NK-92 treated with Interleukin-12 subunit alpha and Interleukin-12 subunit beta, amount 100 ng/mL, for 24 hours (cell line): ENCODE measurements around the gene NDUFS7.

Source experiments
- DNase-seq: peaks from one replicate; lab custom pipeline; 2025; lab: John Stamatoyannopoulos, UW

The NDUFS7 gene

DNA sequence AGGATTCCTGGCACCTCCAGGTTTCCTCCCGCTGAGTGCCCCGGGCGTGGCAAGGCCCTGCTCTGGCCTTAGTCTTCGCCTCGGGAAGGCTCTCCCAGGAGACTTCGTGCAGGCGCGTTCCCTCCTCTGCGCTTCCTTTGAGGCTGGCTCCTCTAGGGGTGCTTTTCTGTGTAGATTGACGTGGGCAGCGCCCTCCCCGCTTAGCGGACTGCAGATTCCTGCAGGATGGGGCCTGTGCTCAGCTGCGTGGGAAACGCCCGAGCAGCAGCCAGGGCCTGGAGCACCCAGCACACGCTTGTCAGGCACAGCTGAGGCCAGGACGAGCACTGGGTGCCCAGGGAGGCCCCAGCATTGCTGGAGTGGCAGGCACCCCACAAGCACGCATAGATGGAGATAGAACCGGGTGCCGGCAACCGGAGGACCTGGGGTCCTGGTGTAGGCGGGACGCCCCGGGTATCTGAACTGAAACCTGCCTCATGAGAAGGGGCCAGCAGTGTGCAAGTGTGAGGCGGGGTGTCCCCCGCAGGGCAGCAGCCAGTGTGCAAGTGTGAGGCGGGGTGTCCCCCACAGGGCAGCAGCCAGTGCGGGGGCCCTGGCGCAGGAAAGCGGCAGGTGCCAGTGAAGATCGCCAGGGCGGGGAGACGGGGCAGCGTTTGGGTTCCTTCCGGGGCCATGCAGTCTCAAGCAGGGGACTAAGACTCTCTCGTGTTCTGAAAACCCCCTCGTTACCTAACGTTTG is 3.4 kb downstream of the NDUFS7 start:
- DNase-seq, result no peak

DNA sequence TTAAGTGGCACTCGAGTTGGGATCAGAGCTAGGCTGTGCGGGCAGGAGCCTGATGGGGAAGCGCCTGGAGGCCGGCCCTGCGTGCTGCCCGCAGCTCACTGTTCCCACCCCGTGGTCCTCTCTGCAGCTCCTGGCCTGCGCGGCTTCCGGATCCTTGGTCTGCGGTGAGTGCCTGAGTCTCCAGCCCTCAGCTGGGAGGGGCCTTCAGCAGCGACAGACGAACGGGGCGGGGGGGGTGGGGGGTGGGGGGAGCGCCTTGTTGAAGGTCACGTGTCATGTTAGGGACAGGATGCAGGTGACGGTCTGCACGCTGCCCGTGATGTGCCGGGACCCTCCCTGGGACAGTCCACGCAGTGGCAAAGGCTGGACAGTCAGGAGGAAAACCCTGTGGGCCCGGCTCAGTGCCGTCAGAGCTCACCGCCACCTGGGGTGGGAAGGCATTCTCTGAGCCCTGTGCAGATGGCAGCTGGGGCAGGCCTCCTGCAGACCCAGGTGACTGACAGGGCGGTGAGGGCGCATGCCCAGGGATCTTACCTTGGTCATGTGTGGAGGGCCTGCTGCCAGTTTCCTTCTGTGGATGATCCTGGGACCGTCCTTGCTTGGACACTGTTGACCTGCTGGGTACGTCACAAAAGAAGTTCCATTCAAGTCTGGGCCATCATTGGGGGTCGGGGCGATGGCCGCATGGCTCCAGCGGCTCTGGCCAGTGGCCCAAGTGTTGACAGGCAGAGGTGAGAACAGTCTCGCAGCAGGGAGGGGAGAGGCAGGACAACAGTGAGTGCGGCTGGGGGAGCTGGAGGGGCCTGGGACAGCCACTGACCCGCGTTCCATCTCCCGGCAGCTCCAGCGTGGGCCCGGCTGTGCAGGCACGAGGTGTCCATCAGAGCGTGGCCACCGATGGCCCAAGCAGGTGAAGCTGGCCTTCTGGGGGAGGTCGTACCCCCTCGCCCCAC is 4.3 kb downstream of the NDUFS7 start:
- no peak for DNase-seq

DNA sequence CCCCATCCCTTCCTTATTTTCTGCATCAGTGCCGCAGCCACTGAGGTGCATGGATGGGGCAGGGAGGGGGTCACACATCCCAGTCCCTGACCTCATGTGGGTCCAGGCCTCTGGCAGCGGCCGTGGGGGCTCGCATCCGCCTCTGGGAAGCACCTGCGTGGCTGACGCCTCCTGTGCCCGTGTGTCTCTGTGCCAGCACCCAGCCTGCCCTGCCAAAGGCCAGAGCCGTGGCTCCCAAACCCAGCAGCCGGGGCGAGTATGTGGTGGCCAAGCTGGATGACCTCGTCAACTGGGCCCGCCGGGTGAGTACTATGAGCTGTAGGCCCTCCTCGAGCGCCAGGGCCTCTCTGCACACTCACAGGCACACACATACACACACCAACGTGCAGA is 4.9 kb downstream of the NDUFS7 start:
- DNase-seq, result no peak

DNA sequence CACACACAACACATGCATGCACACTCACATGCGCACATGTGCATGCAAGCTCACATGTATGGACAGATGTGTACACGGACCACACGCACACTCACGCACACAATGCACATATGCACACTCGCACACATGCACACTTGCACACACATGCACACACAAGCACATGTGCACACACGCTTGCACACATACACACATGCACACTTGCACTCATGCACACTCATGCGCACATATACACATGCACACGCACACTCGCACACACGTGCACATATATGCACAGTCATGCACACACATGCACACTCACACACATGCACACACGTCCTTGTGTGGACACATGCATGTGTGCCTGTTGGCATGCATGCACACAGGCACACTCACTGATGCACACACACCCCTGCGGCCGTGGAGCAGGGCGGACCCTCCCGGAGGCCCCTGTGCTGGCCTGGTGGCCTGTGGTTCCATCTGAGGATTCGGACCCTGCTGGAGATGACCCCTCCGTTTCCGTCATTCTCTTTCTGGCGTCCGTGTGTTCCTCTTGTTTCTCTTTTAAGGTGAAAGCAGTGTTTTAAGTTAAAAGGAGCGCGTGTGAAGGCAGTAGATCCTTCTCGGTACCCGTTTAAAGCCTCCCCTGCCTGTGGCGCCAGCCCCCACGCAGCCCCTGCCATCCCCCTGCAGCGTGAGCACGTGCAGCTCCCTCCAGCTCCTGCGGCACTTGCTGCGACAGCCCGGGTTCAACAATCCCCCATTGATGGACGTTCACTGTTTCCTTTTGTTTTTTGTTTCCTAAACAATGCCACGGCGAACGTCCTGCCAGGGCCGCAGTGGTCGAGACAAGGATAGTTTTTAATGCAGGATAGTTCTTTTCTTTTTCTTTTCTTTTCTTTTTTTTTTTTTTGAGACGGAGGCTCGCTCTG is 5.6 kb downstream of the NDUFS7 start:
- no peak for DNase-seq

DNA sequence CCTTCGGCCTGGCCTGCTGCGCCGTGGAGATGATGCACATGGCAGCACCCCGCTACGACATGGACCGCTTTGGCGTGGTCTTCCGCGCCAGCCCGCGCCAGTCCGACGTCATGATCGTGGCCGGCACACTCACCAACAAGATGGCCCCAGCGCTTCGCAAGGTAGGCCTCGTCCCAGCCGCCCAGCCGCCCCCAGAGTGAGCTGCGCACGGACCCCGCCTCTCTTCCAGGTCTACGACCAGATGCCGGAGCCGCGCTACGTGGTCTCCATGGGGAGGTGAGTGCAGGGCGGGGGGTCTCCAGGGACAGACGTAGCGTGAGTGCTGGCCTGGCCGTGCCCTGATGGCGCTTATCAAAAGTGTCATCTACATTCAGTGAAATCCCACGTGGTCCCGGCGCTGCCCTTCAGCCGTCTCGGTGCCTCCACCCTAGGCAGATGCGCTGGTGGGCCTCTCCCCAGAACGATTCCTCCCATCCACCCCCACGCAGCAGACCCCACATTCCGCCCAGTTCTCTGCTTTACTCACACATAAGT is 7.2 kb downstream of the NDUFS7 start:
- DNase-seq, result no peak

DNA sequence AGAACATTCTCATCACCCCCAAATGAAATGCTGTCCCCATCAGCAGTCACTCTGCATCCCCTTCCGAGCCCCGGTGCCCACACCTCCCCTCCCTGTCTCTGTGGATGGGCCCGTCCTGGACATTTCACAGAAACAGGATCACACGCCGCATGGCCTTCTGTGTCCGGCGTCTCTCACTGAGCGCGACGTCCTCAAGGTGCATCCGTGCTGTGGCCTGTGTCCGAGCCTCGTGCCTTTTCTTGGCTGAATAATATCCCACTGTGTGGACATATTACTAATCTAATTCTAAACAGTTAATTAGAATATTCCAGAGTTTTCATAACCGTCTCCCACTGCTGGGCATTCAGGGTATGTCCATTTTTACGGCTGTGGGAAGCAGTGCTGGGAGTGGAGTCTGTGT is 8.7 kb downstream of the NDUFS7 start:
- no peak for DNase-seq

DNA sequence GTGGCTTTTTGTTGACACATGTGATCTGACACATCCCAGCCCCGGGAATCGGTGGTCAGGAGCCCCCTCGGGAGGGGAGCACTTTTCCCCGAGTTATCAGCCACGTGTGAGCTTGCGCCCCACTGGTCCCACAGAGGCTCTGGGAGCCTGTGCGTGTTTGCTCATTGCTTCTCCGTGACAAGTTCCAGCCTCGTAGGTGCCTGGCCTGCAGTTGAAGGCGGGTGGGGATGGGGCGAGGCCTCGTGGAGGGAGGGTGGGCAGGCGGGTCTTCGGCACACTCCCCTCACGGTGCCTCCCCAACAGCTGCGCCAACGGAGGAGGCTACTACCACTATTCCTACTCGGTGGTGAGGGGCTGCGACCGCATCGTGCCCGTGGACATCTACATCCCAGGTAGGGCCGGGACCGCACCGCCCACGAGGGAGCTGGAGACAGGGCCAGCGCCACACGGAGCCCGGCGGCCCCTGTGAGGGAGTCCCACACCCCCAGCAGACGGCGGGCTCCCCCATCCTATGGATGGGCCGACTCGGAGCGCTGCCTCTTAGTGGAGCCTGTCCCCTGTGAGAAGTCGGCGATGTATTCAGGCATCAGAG is 9.3 kb downstream of the NDUFS7 start:
- no peak for DNase-seq

DNA sequence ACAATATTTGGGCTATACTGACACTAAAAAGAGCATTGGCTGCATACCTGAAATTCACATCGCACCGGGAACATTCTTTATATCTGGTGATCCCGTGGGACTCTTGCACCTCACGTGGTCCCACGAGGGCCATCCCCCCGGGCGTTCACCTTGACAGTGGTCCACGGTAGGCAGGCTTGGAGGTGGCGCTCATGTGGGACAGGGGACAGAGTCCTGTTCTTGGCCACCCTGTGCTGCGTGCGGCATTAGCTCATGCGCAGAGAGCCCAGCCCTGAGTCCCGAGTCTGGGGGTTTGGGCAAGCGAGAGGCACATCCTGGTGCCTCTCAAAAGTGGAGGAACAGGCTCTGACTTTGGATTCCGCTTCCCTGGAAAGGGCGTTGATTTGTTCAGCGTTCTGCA is 10.1 kb downstream of the NDUFS7 start:
- no peak for DNase-seq

DNA sequence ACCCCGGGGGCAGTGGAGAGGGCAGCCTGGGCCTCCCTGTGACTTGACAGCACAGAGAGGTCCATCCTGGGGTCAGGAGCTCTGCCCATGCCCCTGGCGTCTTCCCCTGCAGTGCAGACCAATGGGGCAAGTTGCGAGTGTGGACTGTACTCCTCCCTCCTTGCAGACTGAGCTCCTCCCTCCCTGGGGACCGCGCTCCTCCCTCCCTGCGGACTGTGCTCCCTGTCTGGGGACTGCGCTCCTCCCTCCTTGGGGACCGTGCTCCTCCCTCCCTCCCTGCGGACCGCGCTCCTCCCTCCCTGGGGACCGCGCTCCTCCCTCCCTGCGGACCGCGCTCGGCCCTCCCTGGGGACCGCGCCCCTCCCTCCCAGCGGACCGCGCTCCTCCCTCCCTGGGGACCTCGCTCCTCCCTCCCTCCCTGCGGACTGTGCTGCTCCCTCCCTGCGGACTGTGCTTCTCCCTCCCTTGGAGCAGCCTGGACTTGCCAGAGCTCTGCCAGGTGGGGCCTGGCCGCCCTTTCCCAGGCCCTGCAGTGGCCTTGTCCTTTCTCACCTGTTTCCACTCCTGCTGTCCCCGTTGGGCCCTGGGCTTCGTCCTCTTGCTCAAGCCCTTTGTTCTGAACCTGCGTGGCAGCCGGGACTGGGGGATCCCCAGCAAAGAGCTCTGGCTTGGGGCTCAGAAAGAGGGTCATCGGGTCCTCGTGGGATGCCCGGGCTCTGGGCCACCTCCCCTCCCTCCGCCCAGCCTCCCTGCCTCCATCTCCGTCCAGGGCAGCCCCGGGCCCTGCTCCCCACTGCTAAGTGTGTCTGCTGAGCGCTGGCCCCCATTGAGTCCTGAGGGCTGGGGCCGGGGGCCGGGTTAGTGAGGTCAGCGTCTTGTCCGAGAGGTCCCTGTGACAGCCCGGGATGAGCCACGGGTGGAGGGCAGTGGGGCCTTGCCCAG is 10.8 kb downstream of the NDUFS7 start:
- DNase-seq, result no peak

DNA sequence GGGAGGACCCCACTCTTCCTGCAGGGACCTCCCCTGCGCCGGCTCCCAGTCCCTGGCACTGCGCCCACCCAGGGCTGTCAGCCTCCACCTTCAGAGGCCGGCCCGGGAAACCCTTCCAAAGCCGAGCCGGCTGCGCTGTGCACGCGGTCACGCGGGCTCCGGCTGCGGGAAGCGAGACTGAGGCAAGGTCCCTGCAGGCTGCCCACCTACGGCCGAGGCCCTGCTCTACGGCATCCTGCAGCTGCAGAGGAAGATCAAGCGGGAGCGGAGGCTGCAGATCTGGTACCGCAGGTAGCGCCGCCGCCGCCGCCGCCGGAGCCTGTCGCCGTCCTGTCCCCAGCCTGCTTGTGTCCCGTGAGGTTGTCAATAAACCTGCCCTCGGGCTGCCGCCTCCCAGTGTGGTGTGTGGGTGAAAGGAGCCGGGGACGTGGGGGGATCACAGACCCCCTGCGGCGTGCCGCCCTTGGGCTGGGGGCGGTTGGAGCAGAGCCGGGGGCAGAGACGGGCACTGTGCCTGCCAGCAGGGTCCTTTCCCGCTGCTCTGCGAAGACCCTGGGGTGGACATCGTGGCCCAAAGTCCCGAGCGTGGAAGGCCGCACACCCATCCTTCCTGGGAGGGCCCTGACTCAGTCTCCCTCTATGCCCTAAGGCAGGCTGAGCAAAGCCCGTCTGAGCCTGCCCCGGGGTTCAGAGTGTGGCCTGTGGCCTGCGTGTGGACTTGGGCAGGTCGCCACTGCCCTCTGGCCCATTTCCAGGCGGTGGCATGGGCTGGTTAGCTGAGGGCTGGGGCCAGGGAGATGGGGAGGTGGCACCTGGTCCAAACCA is 11.7 kb downstream of the NDUFS7 start:
- DNase-seq, result no peak

DNA sequence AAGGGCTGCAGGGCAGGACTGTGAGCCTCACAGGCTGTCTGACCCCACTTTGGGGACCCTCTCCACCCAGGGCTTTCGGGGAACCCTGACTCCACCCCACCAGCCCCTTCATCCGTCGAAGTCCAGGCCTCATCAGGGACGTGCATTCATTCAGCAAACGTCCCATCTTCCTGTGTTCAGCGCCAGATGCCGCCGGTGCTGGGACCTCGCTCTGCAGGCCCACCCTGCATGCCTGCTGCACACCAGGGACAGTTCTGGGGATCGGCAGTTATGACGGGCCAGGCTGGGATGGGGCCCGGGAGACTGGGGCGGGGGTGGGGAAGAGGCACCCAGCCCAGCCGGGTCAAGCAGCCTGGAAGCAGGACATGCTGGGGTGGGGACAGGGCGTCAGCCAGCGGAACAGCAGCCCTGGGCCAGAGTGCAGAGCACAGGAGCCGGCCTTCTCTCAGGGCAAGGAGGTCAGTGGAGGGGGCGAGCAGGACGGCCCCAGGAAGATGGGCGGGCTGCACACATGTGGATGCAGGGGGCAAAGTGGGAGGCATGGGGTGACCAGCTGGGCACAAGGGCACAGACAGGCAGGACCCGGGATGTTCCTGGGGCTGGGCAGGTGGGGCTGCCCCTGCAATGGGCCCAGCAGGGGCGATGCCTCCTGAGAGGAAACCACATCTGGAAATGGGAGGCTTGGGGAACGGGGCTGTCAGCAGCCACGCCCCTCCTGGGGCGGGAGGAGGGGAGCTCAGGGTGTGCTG is 12.5 kb downstream of the NDUFS7 start:
- DNase-seq, result no peak

DNA sequence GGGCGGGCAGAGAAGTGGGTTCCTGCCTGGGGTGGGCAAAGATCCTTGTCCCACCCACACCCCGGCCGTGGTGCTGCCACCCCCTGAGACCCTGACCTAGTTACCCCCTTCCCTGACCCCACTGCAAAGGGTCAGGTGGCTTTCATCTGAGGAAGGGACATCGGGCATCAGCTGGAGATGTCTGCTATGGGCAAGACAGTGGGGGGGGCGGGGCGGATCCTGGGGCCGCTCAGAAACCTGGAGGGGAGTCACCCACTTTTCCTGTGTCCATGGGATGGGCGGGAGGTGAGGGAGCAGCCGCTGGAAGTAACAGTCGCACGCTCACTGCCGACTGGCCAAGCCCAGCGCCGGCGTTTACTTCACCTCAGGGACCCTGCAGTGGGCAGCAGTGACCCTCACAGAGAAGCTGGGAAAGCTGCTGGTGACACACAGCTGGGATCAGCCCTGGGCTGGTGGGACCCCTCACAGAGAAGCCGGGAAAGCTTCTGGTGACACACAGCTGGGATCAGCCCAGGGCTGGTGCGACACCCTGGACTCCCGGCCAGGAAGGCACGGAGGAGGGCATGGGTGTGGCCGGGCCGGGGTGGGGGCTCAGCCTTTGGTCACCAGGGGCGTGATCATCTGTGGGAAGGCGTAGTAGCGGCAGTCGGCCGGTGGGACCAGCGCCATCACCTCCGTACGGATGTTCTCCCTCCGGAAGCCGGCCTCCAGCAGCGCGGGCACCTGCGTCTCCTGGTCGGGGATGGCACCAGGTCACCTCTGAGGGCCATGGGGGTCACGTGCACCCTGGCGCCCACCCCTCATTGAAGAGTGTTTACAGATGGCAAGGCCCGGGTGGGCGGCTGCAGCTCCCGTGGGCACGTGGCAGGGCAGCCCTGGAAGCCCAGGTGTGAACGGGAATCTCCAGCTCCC is 13.3 kb downstream of the NDUFS7 start:
- DNase-seq, result no peak

DNA sequence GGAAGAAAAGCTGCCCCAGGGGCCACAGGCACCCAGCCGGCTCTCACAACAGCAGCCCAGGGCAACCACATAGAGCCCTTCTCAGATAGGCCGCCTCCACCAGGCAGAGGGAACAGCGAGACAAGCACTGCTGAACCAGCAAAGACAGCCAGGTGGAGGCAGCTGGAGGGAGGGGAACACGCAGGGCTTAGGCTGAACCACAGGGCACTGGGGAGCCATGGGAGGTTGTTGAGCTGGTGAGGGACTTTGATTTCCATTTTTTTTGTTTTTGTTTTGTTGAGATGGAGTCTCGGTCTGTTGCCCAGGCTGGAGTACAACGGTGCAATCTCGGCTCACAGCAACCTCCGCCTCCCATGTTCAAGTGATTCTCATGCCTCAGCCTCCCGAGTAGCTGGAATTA is 14.1 kb downstream of the NDUFS7 start:
- DNase-seq, result no peak

DNA sequence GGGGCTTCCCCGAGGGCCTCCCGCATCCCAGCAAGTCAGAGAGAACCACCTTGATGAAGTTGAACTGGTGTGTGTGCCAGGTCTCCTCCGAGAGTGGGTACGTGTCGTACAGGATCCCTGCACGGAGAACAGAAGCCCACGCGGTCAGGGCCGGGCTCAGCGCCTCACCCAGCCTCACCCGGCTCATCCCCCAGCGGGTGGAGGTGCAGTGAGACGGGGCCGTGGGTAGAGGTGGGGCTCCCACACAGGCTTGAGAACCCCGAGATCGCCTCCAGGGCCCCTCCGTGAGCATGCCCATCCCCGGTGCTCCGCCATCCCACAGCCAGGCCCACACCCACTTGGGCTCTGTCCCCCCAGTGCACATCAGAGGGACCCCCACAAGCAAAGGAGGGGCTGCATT is 15.4 kb downstream of the NDUFS7 start:
- no peak for DNase-seq

DNA sequence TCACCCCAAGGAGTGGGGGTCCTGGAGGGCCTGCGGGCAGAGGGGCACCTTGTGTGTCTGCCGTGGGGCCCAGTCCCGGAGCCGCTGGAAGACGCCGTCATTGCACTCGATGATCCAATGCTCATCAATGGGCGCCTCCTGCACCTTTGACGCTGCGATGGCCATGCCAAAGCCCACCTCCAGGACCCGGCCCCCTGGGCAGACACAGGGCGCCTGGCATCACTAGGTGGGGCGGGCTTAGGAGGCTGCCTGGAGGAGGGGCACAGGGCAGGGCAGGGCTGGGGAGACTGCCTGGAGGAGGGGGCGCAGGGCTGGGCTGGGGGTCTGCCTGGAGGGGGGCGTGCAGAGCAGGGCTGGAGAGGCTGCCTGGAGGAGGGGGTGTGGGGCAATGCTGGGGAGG is 16.0 kb downstream of the NDUFS7 start:
- DNase-seq, result no peak

DNA sequence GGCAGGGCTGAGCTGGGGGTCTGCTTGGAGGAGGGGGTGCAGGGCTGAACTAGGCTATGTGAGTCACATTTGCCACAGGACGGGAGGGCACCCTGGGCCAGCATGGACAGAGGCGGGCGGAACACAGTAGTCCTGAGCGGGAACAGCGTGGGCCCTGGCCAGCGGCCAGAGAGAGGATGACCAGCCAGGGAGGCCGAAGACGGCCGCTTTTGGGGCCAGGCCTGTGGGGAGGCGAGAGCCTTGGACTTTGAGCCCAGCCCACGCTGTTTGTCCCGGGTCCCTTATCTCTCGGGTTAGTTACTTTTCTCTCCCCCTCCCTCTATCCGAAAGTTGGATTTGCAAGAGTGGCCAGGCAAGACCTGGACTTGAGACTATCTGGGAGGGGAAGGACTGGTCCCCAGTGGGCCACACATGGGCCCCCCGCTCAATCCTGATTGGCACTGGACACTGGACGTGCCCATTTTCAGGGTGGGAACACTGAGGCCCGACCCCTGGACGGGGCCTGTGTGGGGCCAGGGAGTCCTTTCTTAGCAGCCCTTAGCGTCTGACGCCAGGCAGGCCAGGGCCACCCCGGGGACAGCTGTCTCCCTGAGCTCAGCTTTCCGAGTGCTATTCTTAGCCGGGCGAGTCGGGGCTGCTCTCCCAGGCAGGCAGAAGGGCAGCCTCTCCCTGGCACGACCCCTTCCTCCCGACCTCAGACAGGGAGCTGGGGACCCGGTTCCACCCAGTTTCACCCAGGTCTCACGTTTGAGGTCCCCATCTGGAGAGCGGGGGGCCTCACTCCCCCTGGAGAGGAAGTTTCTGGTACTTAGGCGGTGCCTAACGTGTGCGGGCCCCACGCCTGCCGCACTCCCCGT is 16.8 kb downstream of the NDUFS7 start:
- DNase-seq, result no peak
